ENCODE data around the gene CYP2D6. TPM values are rescaled to one million over a fixed set of nuclear protein-coding genes. Genes with fewer than 3 reads are reported as not detected.

Gene CYP2D6
- total RNA-seq, 1 donor from 2014 or later, result 0.91 TPM

DNA sequence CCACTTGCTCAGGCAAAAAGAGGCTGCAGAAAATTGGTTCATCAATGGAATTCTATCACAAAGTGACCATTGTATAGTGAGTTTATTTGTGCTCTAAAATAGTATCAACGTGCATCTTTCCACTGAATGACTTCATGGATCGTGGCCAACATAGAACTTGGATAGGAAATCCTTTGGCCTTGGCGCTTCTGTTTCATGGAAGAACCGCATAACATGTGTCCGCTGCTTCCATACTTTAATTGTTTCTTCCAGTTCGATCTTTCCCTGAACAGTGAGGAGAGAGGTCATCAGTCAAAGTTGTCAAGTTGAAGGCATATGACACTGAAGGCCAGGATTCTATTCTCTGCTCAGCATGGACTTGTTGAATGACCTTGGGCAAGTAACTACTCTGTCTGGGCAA lies 44.6 kb downstream of the CYP2D6 start:
- peak; percentile 32 for FAIRE-seq
- Histone ChIP-seq H3K27me3 (ENCODE audit: insufficient read depth, low read length) (no peaks in the 10 kb centered on the region), H2AFZ (ENCODE audit: low read depth, low read length) (no peak overlapping the region), H4K20me1 (ENCODE audit: insufficient read depth, low read length) (peaks cover 28% of the 10 kb centered on the region), H3K9me3 (ENCODE audit: insufficient read depth, low read depth, low read length) (no peaks in the 10 kb centered on the region), H3K36me3 (ENCODE audit: insufficient read depth, low read length) (peaks cover 21% of the 10 kb centered on the region), H3K4me1 (ENCODE audit: insufficient read depth, low read length) (no peaks in the 10 kb centered on the region), H3K9ac (ENCODE audit: low read length) (no peak overlapping the region), H3K4me2 (ENCODE audit: low read length) (no peak overlapping the region), H3K4me3 (ENCODE audit: insufficient read depth, low read depth, low read length) (no peak overlapping the region), H3K79me2 (ENCODE audit: insufficient read depth, low read length) (peaks cover 48% of the 10 kb centered on the region), H3K27ac (ENCODE audit: low read depth, low read length) (no peak overlapping the region)
- H3K27me3 Mint-ChIP-seq (ENCODE audit: low read depth, unreplicated experiment), result no peaks in the 10 kb centered on the region
- H3K4me3 Mint-ChIP-seq (ENCODE audit: unreplicated experiment), result no peak overlapping the region
- H3K9me3 Mint-ChIP-seq (ENCODE audit: unreplicated experiment), result peaks cover 6% of the 10 kb centered on the region
- H3K4me1 Mint-ChIP-seq (ENCODE audit: low read depth, unreplicated experiment), result no peaks in the 10 kb centered on the region
- DNase-seq (ENCODE audit: low read depth), result no peak
- TF ChIP-seq, protein P1, sequence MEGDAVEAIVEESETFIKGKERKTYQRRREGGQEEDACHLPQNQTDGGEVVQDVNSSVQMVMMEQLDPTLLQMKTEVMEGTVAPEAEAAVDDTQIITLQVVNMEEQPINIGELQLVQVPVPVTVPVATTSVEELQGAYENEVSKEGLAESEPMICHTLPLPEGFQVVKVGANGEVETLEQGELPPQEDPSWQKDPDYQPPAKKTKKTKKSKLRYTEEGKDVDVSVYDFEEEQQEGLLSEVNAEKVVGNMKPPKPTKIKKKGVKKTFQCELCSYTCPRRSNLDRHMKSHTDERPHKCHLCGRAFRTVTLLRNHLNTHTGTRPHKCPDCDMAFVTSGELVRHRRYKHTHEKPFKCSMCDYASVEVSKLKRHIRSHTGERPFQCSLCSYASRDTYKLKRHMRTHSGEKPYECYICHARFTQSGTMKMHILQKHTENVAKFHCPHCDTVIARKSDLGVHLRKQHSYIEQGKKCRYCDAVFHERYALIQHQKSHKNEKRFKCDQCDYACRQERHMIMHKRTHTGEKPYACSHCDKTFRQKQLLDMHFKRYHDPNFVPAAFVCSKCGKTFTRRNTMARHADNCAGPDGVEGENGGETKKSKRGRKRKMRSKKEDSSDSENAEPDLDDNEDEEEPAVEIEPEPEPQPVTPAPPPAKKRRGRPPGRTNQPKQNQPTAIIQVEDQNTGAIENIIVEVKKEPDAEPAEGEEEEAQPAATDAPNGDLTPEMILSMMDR (IDR thresholded peaks at IDR 0.05; ENCODE audit: insufficient read depth, low read depth, low read length), result no peak
- no peak for TF ChIP-seq EZH2 (IDR thresholded peaks at IDR 0.05; ENCODE audit: insufficient read depth, low read length)
- no peak overlapping the region for H3K27ac Mint-ChIP-seq (ENCODE audit: unreplicated experiment)
- H3K36me3 Mint-ChIP-seq (ENCODE audit: low read depth, unreplicated experiment), result peaks cover 22% of the 10 kb centered on the region

DNA sequence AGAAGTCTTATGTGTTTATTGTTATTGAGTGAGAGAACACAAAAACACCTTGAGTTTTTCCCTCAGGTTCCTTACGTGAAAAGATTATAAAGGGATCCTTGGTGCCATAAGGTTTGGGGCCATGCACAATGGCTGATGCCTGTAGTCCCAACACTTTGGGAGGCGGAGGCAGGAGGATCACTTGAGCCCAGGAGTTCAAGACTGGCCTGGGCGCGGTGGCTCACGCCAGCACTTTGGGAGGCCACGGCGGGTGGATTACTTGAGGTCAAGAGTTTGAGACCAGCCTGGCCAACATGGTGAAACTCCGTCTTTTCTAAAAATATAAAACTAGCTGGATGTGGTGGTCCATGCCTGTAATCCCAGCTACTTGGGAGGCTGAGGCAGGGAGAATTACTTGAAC lies 45.7 kb downstream of the CYP2D6 start:
- Histone ChIP-seq H4K20me1 (ENCODE audit: insufficient read depth, low read length) (peaks cover 28% of the 10 kb centered on the region), H3K27ac (ENCODE audit: low read depth, low read length) (no peak overlapping the region), H2AFZ (ENCODE audit: low read depth, low read length) (no peak overlapping the region), H3K79me2 (ENCODE audit: insufficient read depth, low read length) (peaks cover 50% of the 10 kb centered on the region), H3K4me3 (ENCODE audit: insufficient read depth, low read depth, low read length) (no peak overlapping the region), H3K36me3 (ENCODE audit: insufficient read depth, low read length) (peaks cover 21% of the 10 kb centered on the region), H3K9ac (ENCODE audit: low read length) (no peak overlapping the region), H3K9me3 (ENCODE audit: insufficient read depth, low read depth, low read length) (no peaks in the 10 kb centered on the region), H3K27me3 (ENCODE audit: insufficient read depth, low read length) (no peaks in the 10 kb centered on the region), H3K4me2 (ENCODE audit: low read length) (no peak overlapping the region), H3K4me1 (ENCODE audit: insufficient read depth, low read length) (peaks cover 7% of the 10 kb centered on the region)
- FAIRE-seq, result no peak
- no peak overlapping the region for H3K4me3 Mint-ChIP-seq (ENCODE audit: unreplicated experiment)
- H3K27me3 Mint-ChIP-seq (ENCODE audit: low read depth, unreplicated experiment), result no peaks in the 10 kb centered on the region
- peaks cover 5% of the 10 kb centered on the region for H3K9me3 Mint-ChIP-seq (ENCODE audit: unreplicated experiment)
- DNase-seq (ENCODE audit: low read depth), result no peak
- TF ChIP-seq EZH2 (IDR thresholded peaks at IDR 0.05; ENCODE audit: insufficient read depth, low read length), result no peak
- TF ChIP-seq, protein P1 (IDR thresholded peaks at IDR 0.05; ENCODE audit: insufficient read depth, low read depth, low read length), result no peak
- peaks cover 19% of the 10 kb centered on the region for H3K36me3 Mint-ChIP-seq (ENCODE audit: low read depth, unreplicated experiment)
- H3K4me1 Mint-ChIP-seq (ENCODE audit: low read depth, unreplicated experiment), result no peaks in the 10 kb centered on the region
- H3K27ac Mint-ChIP-seq (ENCODE audit: unreplicated experiment), result no peak overlapping the region

DNA sequence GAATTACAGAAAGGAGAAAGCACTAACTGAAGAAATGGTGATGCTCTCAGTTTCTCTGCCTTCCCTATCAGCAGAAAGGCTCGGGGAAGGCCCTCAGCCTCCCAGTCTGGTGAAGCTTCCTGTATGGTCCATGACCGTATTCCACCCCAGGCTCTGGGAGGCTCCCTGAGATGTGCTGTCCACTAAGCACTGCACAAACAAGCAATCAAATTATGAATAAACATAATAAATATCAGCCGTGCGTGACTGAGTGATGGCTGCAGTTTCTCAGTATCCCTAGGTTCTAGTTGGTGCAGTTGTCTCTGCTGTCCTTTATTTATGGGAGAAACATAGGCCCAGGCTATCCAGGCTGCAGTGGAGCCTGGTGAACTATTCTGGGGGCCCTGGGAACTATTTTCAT lies 47.5 kb downstream of the CYP2D6 start:
- H3K79me2 ChIP-seq (ENCODE audit: insufficient read depth, low read length), result peaks cover 33% of the 10 kb centered on the region
- H3K4me3 ChIP-seq (ENCODE audit: insufficient read depth, low read depth, low read length), result no peak overlapping the region
- FAIRE-seq, result no peak
- peaks cover 21% of the 10 kb centered on the region for H3K36me3 ChIP-seq (ENCODE audit: insufficient read depth, low read length)
- no peak overlapping the region for H3K27ac ChIP-seq (ENCODE audit: low read depth, low read length)
- TF ChIP-seq EZH2 (IDR thresholded peaks at IDR 0.05; ENCODE audit: insufficient read depth, low read length), result no peak
- TF ChIP-seq, protein P1 (IDR thresholded peaks at IDR 0.05; ENCODE audit: insufficient read depth, low read depth, low read length), result no peak
- H3K27me3 ChIP-seq (ENCODE audit: insufficient read depth, low read length), result no peaks in the 10 kb centered on the region
- no peak overlapping the region for H2AFZ ChIP-seq (ENCODE audit: low read depth, low read length)
- H3K36me3 Mint-ChIP-seq (ENCODE audit: low read depth, unreplicated experiment), result peaks cover 11% of the 10 kb centered on the region
- H3K4me3 Mint-ChIP-seq (ENCODE audit: unreplicated experiment), result no peak overlapping the region
- no peaks in the 10 kb centered on the region for H3K27me3 Mint-ChIP-seq (ENCODE audit: low read depth, unreplicated experiment)
- no peak overlapping the region for H3K4me2 ChIP-seq (ENCODE audit: low read length)
- H3K9me3 Mint-ChIP-seq (ENCODE audit: unreplicated experiment), result no peaks in the 10 kb centered on the region
- no peaks in the 10 kb centered on the region for H3K9me3 ChIP-seq (ENCODE audit: insufficient read depth, low read depth, low read length)
- no peak overlapping the region for H3K9ac ChIP-seq (ENCODE audit: low read length)
- no peaks in the 10 kb centered on the region for H3K4me1 Mint-ChIP-seq (ENCODE audit: low read depth, unreplicated experiment)
- H3K27ac Mint-ChIP-seq (ENCODE audit: unreplicated experiment), result no peak overlapping the region
- peaks cover 15% of the 10 kb centered on the region for H3K4me1 ChIP-seq (ENCODE audit: insufficient read depth, low read length)
- H4K20me1 ChIP-seq (ENCODE audit: insufficient read depth, low read length), result peaks cover 16% of the 10 kb centered on the region
- DNase-seq (ENCODE audit: low read depth), result no peak

Data from astrocyte (in vitro differentiated cells and primary cell).